Neutrophil (primary cell): ENCODE data around the gene SARDH.

Experiments
- H3K27ac ChIP-seq: fragments of 200-600 bp; sonication (generic); 2 replicates; pipeline ENCODE4 v1.5.1; 2016; ENCODE audit warnings: mild to moderate bottlenecking, moderate library complexity
- H3K27me3 ChIP-seq: fragments of 200-600 bp; sonication (generic); 2 replicates; pipeline ENCODE4 v1.6.0; 2016; ENCODE audit warnings: mild to moderate bottlenecking
- H3K36me3 ChIP-seq: fragments of 200-600 bp; sonication (generic); 2 replicates; pipeline ENCODE4 v1.5.1; 2017
- H3K4me1 ChIP-seq, 2 experiments: fragments of 200-600 bp in 1 of 2; sonication (generic) in 1 of 2; 1 replicate in 1 of 2; 2 replicates in 1 of 2; pipeline versions ENCODE4 v1.5.1 to v1.6.1; 2013 to 2016; ENCODE audit warnings: low read depth in 1 of 2, low read length in 1 of 2, mild to moderate bottlenecking in 1 of 2, moderate library complexity in 1 of 2; ENCODE audit not compliant: control insufficient read depth in 1 of 2, insufficient read depth in 1 of 2
- H3K4me3 ChIP-seq, 2 experiments: fragments of 200-600 bp in 1 of 2; sonication (generic) in 1 of 2; 1 replicate in 1 of 2; 2 replicates in 1 of 2; pipeline ENCODE4 v1.5.1; 2013 to 2016; ENCODE audit warnings: low read depth in 1 of 2, low read length in 1 of 2, mild to moderate bottlenecking in 1 of 2, moderate library complexity in 1 of 2
- H3K9me3 ChIP-seq: fragments of 200-600 bp; sonication (generic); 2 replicates; pipeline ENCODE4 v1.5.1; 2016
- CTCF ChIP-seq: fragments of 200-600 bp; sonication (generic); IDR thresholded peaks from 2 replicates; pipeline ENCODE4 v1.5.1; 2016; ENCODE audit warnings: antibody characterized with exemption

SARDH gene

DNA sequence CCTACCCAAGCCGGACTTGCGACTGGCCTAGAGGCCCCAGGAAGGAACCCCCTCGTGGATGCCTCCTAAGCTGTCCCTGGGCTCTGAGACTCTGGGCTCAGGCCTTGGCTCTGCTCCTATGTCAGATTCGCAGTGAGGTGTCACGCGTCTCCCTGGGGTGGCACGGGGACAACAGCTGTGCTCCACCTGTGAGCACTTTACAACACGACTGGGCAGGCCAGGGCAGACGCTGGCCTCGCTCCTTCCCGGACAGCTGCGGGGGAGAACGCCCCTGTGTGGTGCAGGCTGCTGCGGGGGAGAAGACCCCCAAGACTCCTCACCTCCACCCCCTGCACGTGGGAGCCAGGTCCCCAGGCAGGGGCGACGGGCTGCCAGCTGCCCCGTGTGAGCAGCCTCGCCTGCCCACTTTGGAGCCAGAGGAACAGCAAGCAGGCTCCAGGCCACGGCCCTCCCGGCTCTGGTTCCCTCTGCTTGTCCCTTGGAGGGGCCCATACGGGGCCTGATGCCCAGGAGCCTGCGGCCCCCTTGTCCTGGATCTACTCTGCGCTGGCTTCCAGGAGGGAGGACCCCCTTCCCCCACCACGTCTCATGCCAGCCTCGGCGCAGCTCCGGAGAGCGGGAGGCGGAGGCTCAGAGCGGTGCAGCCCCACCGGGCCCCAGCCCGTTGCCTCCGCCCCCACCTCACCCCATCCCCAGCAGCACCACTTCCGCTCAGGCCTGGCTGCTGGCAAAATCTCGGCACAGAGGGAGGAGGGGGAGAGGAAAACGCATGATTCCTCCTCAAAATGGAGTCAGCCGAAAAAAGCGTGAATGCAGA, 36.0 kb downstream of the SARDH start:
- no peaks in the 10 kb centered on the region for H3K9me3 ChIP-seq
- no peaks in the 10 kb centered on the region for H3K36me3 ChIP-seq
- no peak for TF ChIP-seq CTCF
- H3K4me3 ChIP-seq: no peak overlapping the region
- no peak overlapping the region for H3K27ac ChIP-seq
- H3K4me1 ChIP-seq: no peaks in the 10 kb centered on the region
- peaks cover 52% of the 10 kb centered on the region for H3K27me3 ChIP-seq

- no peak for TF ChIP-seq CTCF
- H3K4me3 ChIP-seq: no peak overlapping the region
Observed at GRCh38 chr9:133701321-133701980, 36.7 kb downstream of the SARDH start.

DNA sequence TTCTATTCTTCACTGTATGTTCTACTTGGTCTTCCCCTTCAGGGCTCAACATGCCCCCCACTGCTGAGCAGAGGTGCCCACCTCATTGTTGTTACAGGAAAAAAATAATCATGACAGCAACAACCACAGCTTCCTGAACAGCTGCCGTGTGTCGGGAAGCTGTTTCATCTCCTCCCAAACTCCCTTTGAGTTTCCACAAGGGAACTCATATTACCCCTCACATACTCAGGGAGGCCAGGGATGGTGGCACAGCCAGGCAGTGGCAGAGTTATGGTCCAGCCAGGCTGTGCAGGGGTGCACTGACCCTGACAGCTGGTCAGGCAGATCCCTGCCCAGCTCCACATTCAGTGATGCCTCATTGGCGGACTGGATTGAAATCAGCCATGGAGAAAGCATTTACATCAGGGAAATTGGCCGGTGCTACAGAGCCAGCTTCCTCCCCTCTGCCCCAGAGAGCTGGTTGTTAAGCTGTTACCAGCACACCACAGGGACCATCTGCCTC, 37.3 kb downstream of the SARDH start:
- Histone ChIP-seq H3K4me1 (no peaks in the 10 kb centered on the region), H3K9me3 (no peaks in the 10 kb centered on the region), H3K4me3 (no peak overlapping the region), H3K27ac (no peak overlapping the region), H3K27me3 (peaks cover 52% of the 10 kb centered on the region), H3K36me3 (no peaks in the 10 kb centered on the region)
- TF ChIP-seq CTCF: no peak

More at GRCh38 chr9:133701321-133701980, 36.7 kb downstream of the SARDH start:
- no peak overlapping the region for H3K27ac ChIP-seq
- H3K27me3 ChIP-seq: peaks cover 52% of the 10 kb centered on the region
- H3K36me3 ChIP-seq: no peaks in the 10 kb centered on the region
- no peaks in the 10 kb centered on the region for H3K4me1 ChIP-seq
- H3K9me3 ChIP-seq: no peaks in the 10 kb centered on the region

GRCh38 chr9:133699546-133699945, 38.6 kb downstream of the SARDH start:
- H3K4me3 ChIP-seq: no peak overlapping the region
- no peak overlapping the region for H3K27ac ChIP-seq
- TF ChIP-seq CTCF: no peak
- H3K4me1 ChIP-seq: no peaks in the 10 kb centered on the region
- no peaks in the 10 kb centered on the region for H3K36me3 ChIP-seq
- H3K27me3 ChIP-seq: peaks cover 52% of the 10 kb centered on the region
- no peaks in the 10 kb centered on the region for H3K9me3 ChIP-seq

DNA sequence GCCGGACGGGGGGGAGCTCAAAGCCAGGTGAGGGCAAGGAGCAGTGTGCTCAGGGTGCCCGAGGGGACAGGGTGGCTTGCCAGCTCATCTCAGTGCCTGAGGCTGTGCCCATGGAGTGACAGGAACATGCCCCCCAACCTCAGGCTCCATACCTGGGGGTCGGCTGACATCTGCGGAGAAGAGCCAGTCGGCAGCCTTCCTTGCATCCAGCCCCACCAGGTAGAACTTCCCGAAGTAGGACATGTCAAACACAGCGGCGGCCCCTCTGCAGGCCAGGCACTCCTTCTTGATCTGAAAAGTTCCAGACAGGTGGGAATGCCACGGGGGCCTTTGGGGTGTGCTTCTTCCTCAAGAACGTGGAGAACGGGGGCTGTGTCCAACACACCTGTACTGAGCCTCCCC, 42.1 kb downstream of the SARDH start:
- H3K36me3 ChIP-seq: no peaks in the 10 kb centered on the region
- H3K27ac ChIP-seq: no peak overlapping the region
- no peak overlapping the region for H3K4me3 ChIP-seq
- H3K4me1 ChIP-seq: no peaks in the 10 kb centered on the region
- no peak for TF ChIP-seq CTCF
- no peaks in the 10 kb centered on the region for H3K9me3 ChIP-seq
- peaks cover 21% of the 10 kb centered on the region for H3K27me3 ChIP-seq
